Measurements from ENCODE around the gene ADAMTS17. TPM values are rescaled to one million over a fixed set of nuclear protein-coding genes. Genes with fewer than 3 reads are reported as not detected.

The ADAMTS17 gene
- total RNA-seq, 1 experiment from 2014 or later, result 3.2 TPM

- H3K79me2 ChIP-seq (ENCODE audit: low read depth), result no peaks in the 10 kb centered on the region
- no peak overlapping the region for H3K4me3 ChIP-seq
- no peaks in the 10 kb centered on the region for H4K20me1 ChIP-seq (ENCODE audit: insufficient read depth)
- H3K4me2 ChIP-seq, result no peak overlapping the region
- H2AFZ ChIP-seq, result no peak overlapping the region
- H3F3A ChIP-seq (ENCODE audit: insufficient read depth, low read depth), result peaks cover 6% of the 10 kb centered on the region; the same call in 1 of the 2 replicates
- H3K9me3 ChIP-seq (ENCODE audit: insufficient read depth, low read depth), result no peaks in the 10 kb centered on the region
- no peaks in the 10 kb centered on the region for H3K27me3 ChIP-seq (ENCODE audit: insufficient read depth, low read depth)
- H3K27ac ChIP-seq, result no peak overlapping the region
- no peak for DNase-seq
- no TSS peak for BruUV-seq (replicated peaks)
- H3K4me1 ChIP-seq (replicated peaks; ENCODE audit: insufficient read depth), result peaks cover 16% of the 10 kb centered on the region
- H3K36me3 ChIP-seq (ENCODE audit: low read depth), result no peaks in the 10 kb centered on the region
- no peaks in the 10 kb centered on the region for H3K9me2 ChIP-seq (ENCODE audit: insufficient read depth)
- no peak for TF ChIP-seq CTCF (conservative IDR thresholded peaks at IDR 0.05)
- TF ChIP-seq EZH2 (IDR thresholded peaks at IDR 0.05; ENCODE audit: low read depth), result no peak
- CTCF ChIA-PET, result no interaction called here
- POLR2A ChIA-PET (ENCODE audit: unreplicated experiment), result no interaction called here
- intact Hi-C loops (cut with micrococcal nuclease; ENCODE audit: unreplicated experiment), result no loop called here
Measured at GRCh38 chr15:100108346-100108745, 233.4 kb downstream of the ADAMTS17 start.

- Histone ChIP-seq H3F3A (ENCODE audit: insufficient read depth, low read depth) (peaks cover 6% of the 10 kb centered on the region; the same call in 1 of the 2 replicates), H2AFZ (no peak overlapping the region), H3K36me3 (ENCODE audit: low read depth) (no peaks in the 10 kb centered on the region), H3K4me2 (no peak overlapping the region), H3K4me3 (no peak overlapping the region), H3K4me1 (replicated peaks; ENCODE audit: insufficient read depth) (peaks cover 16% of the 10 kb centered on the region), H3K27me3 (ENCODE audit: insufficient read depth, low read depth) (no peaks in the 10 kb centered on the region), H3K9me2 (ENCODE audit: insufficient read depth) (no peaks in the 10 kb centered on the region), H3K9me3 (ENCODE audit: insufficient read depth, low read depth) (no peaks in the 10 kb centered on the region), H4K20me1 (ENCODE audit: insufficient read depth) (no peaks in the 10 kb centered on the region), H3K79me2 (ENCODE audit: low read depth) (no peaks in the 10 kb centered on the region), H3K27ac (no peak overlapping the region)
- CTCF ChIA-PET, result no interaction called here
- POLR2A ChIA-PET (ENCODE audit: unreplicated experiment), result no interaction called here
- intact Hi-C loops (cut with micrococcal nuclease; ENCODE audit: unreplicated experiment), result no loop called here
- BruUV-seq (replicated peaks), result no TSS peak
- DNase-seq, result no peak
- TF ChIP-seq EZH2 (IDR thresholded peaks at IDR 0.05; ENCODE audit: low read depth), result no peak
Measured at GRCh38 chr15:100107606-100108225, 234.1 kb downstream of the ADAMTS17 start.

GRCh38 chr15:100107151-100107550 is 234.6 kb downstream of the ADAMTS17 start:
- POLR2A ChIA-PET (ENCODE audit: unreplicated experiment), result interaction anchor here (0.5 kb wide), 1 partner anchor 273 kb away, joined by 9 read pairs; no protein-coding TSS in a partner anchor
- intact Hi-C loops (cut with micrococcal nuclease; ENCODE audit: unreplicated experiment), result no loop called here
- no peaks in the 10 kb centered on the region for H3K79me2 ChIP-seq (ENCODE audit: low read depth)

More at GRCh38 chr15:100107151-100107550, 234.6 kb downstream of the ADAMTS17 start:
- Histone ChIP-seq H3F3A (ENCODE audit: insufficient read depth, low read depth) (peaks cover 6% of the 10 kb centered on the region; the same call in 1 of the 2 replicates), H3K36me3 (ENCODE audit: low read depth) (no peaks in the 10 kb centered on the region), H3K4me2 (no peak overlapping the region), H3K27ac (no peak overlapping the region), H3K9me3 (ENCODE audit: insufficient read depth, low read depth) (no peaks in the 10 kb centered on the region), H3K27me3 (ENCODE audit: insufficient read depth, low read depth) (no peaks in the 10 kb centered on the region), H3K9me2 (ENCODE audit: insufficient read depth) (no peaks in the 10 kb centered on the region), H4K20me1 (ENCODE audit: insufficient read depth) (no peaks in the 10 kb centered on the region), H2AFZ (no peak overlapping the region), H3K4me1 (replicated peaks; ENCODE audit: insufficient read depth) (peaks cover 16% of the 10 kb centered on the region), H3K4me3 (no peak overlapping the region)
- TF ChIP-seq CTCF (conservative IDR thresholded peaks at IDR 0.05) (no peak), EZH2 (IDR thresholded peaks at IDR 0.05; ENCODE audit: low read depth) (no peak)
- BruUV-seq (replicated peaks), result no TSS peak
- CTCF ChIA-PET, result no interaction called here
- no peak for DNase-seq
